Measurements from ENCODE around the gene RRAD. TPM values are rescaled to one million over a fixed set of nuclear protein-coding genes. Genes with fewer than 3 reads are reported as not detected.

The RRAD gene
- total and polyA plus RNA-seq, 4 donors, result 31.8 to 42.3 (median 35.7) TPM

DNA sequence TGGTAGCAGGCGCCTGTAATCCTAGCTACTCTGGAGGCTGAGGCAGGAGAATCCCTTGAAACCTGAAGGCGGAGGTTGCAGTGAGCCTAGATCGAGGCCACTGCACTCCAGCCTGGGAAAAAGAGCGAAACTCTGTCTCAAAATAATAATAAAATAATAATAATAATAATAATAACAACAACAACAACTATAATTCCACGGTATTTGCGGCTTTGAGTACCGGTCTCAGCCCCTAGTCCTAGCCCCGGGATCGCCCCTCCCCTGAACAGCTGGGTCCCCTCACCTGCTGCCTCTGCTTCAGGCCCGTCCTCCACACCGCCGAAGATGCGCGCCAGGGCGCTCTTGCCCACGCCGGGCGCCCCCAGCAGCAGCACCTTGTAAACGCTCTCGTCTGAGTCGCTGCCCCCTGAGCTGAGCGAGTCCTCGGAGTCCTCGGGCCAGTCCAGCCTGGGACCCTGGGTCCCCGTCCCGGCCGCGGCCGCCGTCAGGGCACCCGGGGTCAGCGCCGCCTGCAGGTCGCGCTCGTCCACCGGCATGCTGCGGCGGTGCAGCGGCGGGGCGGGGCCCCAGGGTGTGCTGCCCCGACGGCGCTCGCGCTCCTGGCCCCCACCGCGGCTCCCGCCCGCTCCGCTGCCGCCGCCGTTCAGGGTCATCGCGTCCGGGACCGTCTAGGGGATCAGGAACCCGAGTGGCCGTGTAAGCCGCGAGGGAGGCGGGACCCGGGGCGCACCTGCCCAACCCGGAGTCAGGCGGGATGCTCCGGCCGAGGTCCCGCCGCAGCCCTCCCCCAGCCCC, 611 bp downstream of the RRAD start:
- H3K27ac ChIP-seq (ENCODE audit: low read depth in 1 of 2, low read length in 1 of 2), result peak overlapping the region; percentile 54 to 90
- TF ChIP-seq CTCF (IDR thresholded peaks at IDR 0.05; ENCODE audit: control extremely low read depth, extremely low read depth), result no peak
- peaks cover 0 to 18% (median 6%) of the 10 kb centered on the region in 5 donors for H3K4me1 ChIP-seq (ENCODE audit: control insufficient read depth in 5 of 5, insufficient read depth in 5 of 5, low read length in 5 of 5)
- H3K36me3 ChIP-seq (ENCODE audit: control insufficient read depth in 4 of 4, insufficient read depth in 4 of 4, low read length in 4 of 4), result no peaks in the 10 kb centered on the region
- ATAC-seq (ENCODE audit: insufficient read depth, low FRiP score) (peak; percentile 63), DNase-seq (no peak)
- WGBS, 2 donors, result 8% methylated on average over 71 to 72 of the region's 72 CpGs
- peak overlapping the region; percentile 51 for H3K4me3 ChIP-seq
- no peak overlapping the region for H3K9ac ChIP-seq (ENCODE audit: insufficient read depth in 1 of 2, low read length in 2 of 2)
- no peaks in the 10 kb centered on the region for H3K9me3 ChIP-seq (ENCODE audit: control insufficient read depth in 4 of 4, insufficient read depth in 3 of 4, low read length in 3 of 4)
- peaks cover 0 to 18% (median 18%) of the 10 kb centered on the region in 3 donors for H3K27me3 ChIP-seq (ENCODE audit: control insufficient read depth in 3 of 3, insufficient read depth in 3 of 3, low read length in 2 of 3)

- peaks cover 0 to 18% (median 6%) of the 10 kb centered on the region in 5 donors for H3K4me1 ChIP-seq (ENCODE audit: control insufficient read depth in 5 of 5, insufficient read depth in 5 of 5, low read length in 5 of 5)
- no peak for TF ChIP-seq CTCF (IDR thresholded peaks at IDR 0.05; ENCODE audit: control extremely low read depth, extremely low read depth)
- no peaks in the 10 kb centered on the region for H3K9me3 ChIP-seq (ENCODE audit: control insufficient read depth in 4 of 4, insufficient read depth in 3 of 4, low read length in 3 of 4)
- no peaks in the 10 kb centered on the region for H3K36me3 ChIP-seq (ENCODE audit: control insufficient read depth in 4 of 4, insufficient read depth in 4 of 4, low read length in 4 of 4)
- ATAC-seq (ENCODE audit: insufficient read depth, low FRiP score) (no peak), DNase-seq (no peak)
- H3K27ac ChIP-seq (ENCODE audit: low read depth in 1 of 2, low read length in 1 of 2), result peak overlapping the region; percentile 1 to 90
- no peak overlapping the region for H3K9ac ChIP-seq (ENCODE audit: insufficient read depth in 1 of 2, low read length in 2 of 2)
- H3K27me3 ChIP-seq (ENCODE audit: control insufficient read depth in 3 of 3, insufficient read depth in 3 of 3, low read length in 2 of 3), result peaks cover 0 to 18% (median 18%) of the 10 kb centered on the region in 3 donors
- 33 to 42% methylated on average over 3 of the region's 3 CpGs for WGBS, 2 donors
- peak overlapping the region; percentile 26 for H3K4me3 ChIP-seq
These were observed 1.5 kb downstream of the RRAD start for GRCh38 chr16:66923866-66924265.

- Histone ChIP-seq H3K36me3 (ENCODE audit: control insufficient read depth in 4 of 4, insufficient read depth in 4 of 4, low read length in 4 of 4) (no peaks in the 10 kb centered on the region), H3K9ac (ENCODE audit: insufficient read depth in 1 of 2, low read length in 2 of 2) (no peak overlapping the region), H3K27ac (ENCODE audit: low read depth in 1 of 2, low read length in 1 of 2) (peak overlapping the region; percentile 1 to 90), H3K4me3 (peak overlapping the region; percentile 26), H3K4me1 (ENCODE audit: control insufficient read depth in 5 of 5, insufficient read depth in 5 of 5, low read length in 5 of 5) (peaks cover 0 to 17% (median 9%) of the 10 kb centered on the region in 5 donors), H3K9me3 (ENCODE audit: control insufficient read depth in 4 of 4, insufficient read depth in 3 of 4, low read length in 3 of 4) (no peaks in the 10 kb centered on the region), H3K27me3 (ENCODE audit: control insufficient read depth in 3 of 3, insufficient read depth in 3 of 3, low read length in 2 of 3) (peaks cover 0 to 18% (median 18%) of the 10 kb centered on the region in 3 donors)
- TF ChIP-seq CTCF (IDR thresholded peaks at IDR 0.05; ENCODE audit: control extremely low read depth, extremely low read depth), result no peak
- DNase-seq (peak in 1 of 3 donors; percentile 42), ATAC-seq (ENCODE audit: insufficient read depth, low FRiP score) (no peak)
- 71 to 73% methylated on average over 18 of the region's 18 CpGs for WGBS, 2 donors
These were observed 2.0 kb downstream of the RRAD start for GRCh38 chr16:66923247-66923731.
